HuH-7.5 (cell line): ENCODE data around the gene SLC16A11.
"Not testable (repeated sequence)": the region's sequence is repeated elsewhere in the genome, so short reads cannot be mapped to it uniquely, and the experiment has no call there.

ENCODE experiments used
- DNase-seq: peaks from one replicate; pipeline ENCODE4 v3.0.0; 2011; ENCODE audit warnings: low spot score

Gene SLC16A11

GRCh38 chr17:7005716-7006115, 38.2 kb downstream of the SLC16A11 start:
- DNase-seq: no peak

- DNase-seq: peak; percentile 73
Observed at GRCh38 chr17:7004398-7005253, 39.3 kb downstream of the SLC16A11 start.

GRCh38 chr17:7003745-7004144, 40.1 kb downstream of the SLC16A11 start:
- no peak for DNase-seq

- DNase-seq: no peak
Observed at GRCh38 chr17:7002288-7003047, 41.4 kb downstream of the SLC16A11 start.

GRCh38 chr17:7001318-7001961, 42.5 kb downstream of the SLC16A11 start:
- no peak for DNase-seq

- no peak for DNase-seq
Observed at GRCh38 chr17:6998855-6999508, 44.9 kb downstream of the SLC16A11 start.

- DNase-seq: no peak
Observed at GRCh38 chr17:6997171-6997570, 46.7 kb downstream of the SLC16A11 start.

GRCh38 chr17:6996256-6997011, 47.5 kb downstream of the SLC16A11 start:
- no peak for DNase-seq

- no peak for DNase-seq
Observed at GRCh38 chr17:6995500-6996255, 48.2 kb downstream of the SLC16A11 start, which contains the start of gene ALOX12. Gene ALOX12 (plus strand): TSS chr17:6996049. CDS start chr17:6996118, 69 bp downstream.

- no peak for DNase-seq
Observed at GRCh38 chr17:6994666-6995256, 49.1 kb downstream of the SLC16A11 start.

GRCh38 chr17:6994118-6994598, 49.7 kb downstream of the SLC16A11 start:
- no peak for DNase-seq

- not testable (repeated sequence) for DNase-seq
Observed at GRCh38 chr17:6993613-6994056, 50.3 kb downstream of the SLC16A11 start.
